ENCODE data around the gene B3GNT8.
"Not testable (repeated sequence)": the region's sequence is repeated elsewhere in the genome, so short reads cannot be mapped to it uniquely, and the experiment has no call there.

The B3GNT8 gene

GRCh38 chr19:41437944-41438574 is 10.9 kb upstream of the B3GNT8 start:
- WGBS (ENCODE audit: extremely low coverage, insufficient coverage, insufficient read length), result no CpG with 5 or more reads among the region's 7 CpGs
- H3K23ac ChIP-seq (ENCODE audit: low read length), result no peak overlapping the region
- H2AK5ac ChIP-seq (ENCODE audit: low read length), result no peak overlapping the region
- H2AFZ ChIP-seq (ENCODE audit: insufficient read depth, low read length, poor library complexity), result no peak overlapping the region
- no peak overlapping the region for H3K27ac ChIP-seq (ENCODE audit: low read depth, low read length)
- H3K36me3 ChIP-seq (ENCODE audit: control insufficient read depth in 1 of 2, insufficient read depth in 2 of 2, low read length in 2 of 2), result peaks cover 14 to 16% of the 10 kb centered on the region in 2 experiments
- peaks cover 2% of the 10 kb centered on the region for H3K79me1 ChIP-seq (ENCODE audit: low read length)
- no peak overlapping the region for H4K8ac ChIP-seq (ENCODE audit: low read depth, low read length)
- H3K4ac ChIP-seq (ENCODE audit: low read depth, low read length), result no peak overlapping the region
- H3K27me3 ChIP-seq (ENCODE audit: insufficient read depth, low read length), result no peaks in the 10 kb centered on the region
- H3K4me2 ChIP-seq (ENCODE audit: low read length), result no peak overlapping the region
- no peak overlapping the region for H2BK120ac ChIP-seq (ENCODE audit: insufficient read depth, low read length, poor library complexity)
- no peak overlapping the region for H3K4me3 ChIP-seq (ENCODE audit: low read depth, low read length)
- no peaks in the 10 kb centered on the region for H3K79me2 ChIP-seq (ENCODE audit: control insufficient read depth, insufficient read depth, low read length, poor library complexity)
- H2BK12ac ChIP-seq (ENCODE audit: low read length), result no peak overlapping the region
- H3K9ac ChIP-seq (ENCODE audit: low read length), result no peak overlapping the region
- H4K91ac ChIP-seq (ENCODE audit: low read depth, low read length), result no peak overlapping the region
- H4K12ac ChIP-seq (ENCODE audit: low read depth, low read length), result no peak overlapping the region
- no peaks in the 10 kb centered on the region for H3K9me3 ChIP-seq (ENCODE audit: insufficient read depth, low read depth, low read length)
- no peak for DNase-seq
- H3K18ac ChIP-seq (ENCODE audit: low read length), result no peak overlapping the region
- H3K4me1 ChIP-seq (ENCODE audit: control insufficient read depth in 1 of 2, insufficient read depth in 2 of 2, low read length in 2 of 2), result no peaks in the 10 kb centered on the region
- no peak overlapping the region for H3K14ac ChIP-seq (ENCODE audit: low read length)
- no peak overlapping the region for H2BK5ac ChIP-seq (ENCODE audit: low read depth, low read length, poor library complexity)

GRCh38 chr19:41436674-41436951 is 9.4 kb upstream of the B3GNT8 start:
- no peak overlapping the region for H4K91ac ChIP-seq (ENCODE audit: low read depth, low read length)
- H4K8ac ChIP-seq (ENCODE audit: low read depth, low read length), result no peak overlapping the region
- no peaks in the 10 kb centered on the region for H3K79me2 ChIP-seq (ENCODE audit: control insufficient read depth, insufficient read depth, low read length, poor library complexity)
- no peak overlapping the region for H2BK120ac ChIP-seq (ENCODE audit: insufficient read depth, low read length, poor library complexity)
- H2AFZ ChIP-seq (ENCODE audit: insufficient read depth, low read length, poor library complexity), result no peak overlapping the region
- no peak overlapping the region for H3K23ac ChIP-seq (ENCODE audit: low read length)
- no peak overlapping the region for H3K4ac ChIP-seq (ENCODE audit: low read depth, low read length)
- H2AK5ac ChIP-seq (ENCODE audit: low read length), result no peak overlapping the region
- H3K36me3 ChIP-seq (ENCODE audit: control insufficient read depth in 1 of 2, insufficient read depth in 2 of 2, low read length in 2 of 2), result peaks cover 28% of the 10 kb centered on the region in 2 experiments
- no peak overlapping the region for H3K14ac ChIP-seq (ENCODE audit: low read length)
- no peak overlapping the region for H2BK12ac ChIP-seq (ENCODE audit: low read length)
- H4K12ac ChIP-seq (ENCODE audit: low read depth, low read length), result no peak overlapping the region
- no peak overlapping the region for H3K4me2 ChIP-seq (ENCODE audit: low read length)
- no peak overlapping the region for H3K27ac ChIP-seq (ENCODE audit: low read depth, low read length)
- H3K9ac ChIP-seq (ENCODE audit: low read length), result no peak overlapping the region
- no peak overlapping the region for H2BK5ac ChIP-seq (ENCODE audit: low read depth, low read length, poor library complexity)
- no peak for DNase-seq
- H3K79me1 ChIP-seq (ENCODE audit: low read length), result peaks cover 2% of the 10 kb centered on the region
- peaks cover 4% of the 10 kb centered on the region for H3K9me3 ChIP-seq (ENCODE audit: insufficient read depth, low read depth, low read length)
- no peaks in the 10 kb centered on the region for H3K4me1 ChIP-seq (ENCODE audit: control insufficient read depth in 1 of 2, insufficient read depth in 2 of 2, low read length in 2 of 2)
- H3K18ac ChIP-seq (ENCODE audit: low read length), result no peak overlapping the region
- no peaks in the 10 kb centered on the region for H3K27me3 ChIP-seq (ENCODE audit: insufficient read depth, low read length)
- no peak overlapping the region for H3K4me3 ChIP-seq (ENCODE audit: low read depth, low read length)

- Histone ChIP-seq H2AK5ac (ENCODE audit: low read length) (no peak overlapping the region), H3K23ac (ENCODE audit: low read length) (no peak overlapping the region), H3K79me1 (ENCODE audit: low read length) (peaks cover 2% of the 10 kb centered on the region), H2BK12ac (ENCODE audit: low read length) (no peak overlapping the region), H3K18ac (ENCODE audit: low read length) (no peak overlapping the region), H2BK120ac (ENCODE audit: insufficient read depth, low read length, poor library complexity) (no peak overlapping the region), H3K4me1 (ENCODE audit: control insufficient read depth in 1 of 2, insufficient read depth in 2 of 2, low read length in 2 of 2) (no peaks in the 10 kb centered on the region), H3K27me3 (ENCODE audit: insufficient read depth, low read length) (no peaks in the 10 kb centered on the region), H3K9me3 (ENCODE audit: insufficient read depth, low read depth, low read length) (peaks cover 4% of the 10 kb centered on the region), H3K4me2 (ENCODE audit: low read length) (no peak overlapping the region), H3K79me2 (ENCODE audit: control insufficient read depth, insufficient read depth, low read length, poor library complexity) (no peaks in the 10 kb centered on the region), H3K9ac (ENCODE audit: low read length) (no peak overlapping the region), H4K12ac (ENCODE audit: low read depth, low read length) (no peak overlapping the region), H2AFZ (ENCODE audit: insufficient read depth, low read length, poor library complexity) (no peak overlapping the region), H3K14ac (ENCODE audit: low read length) (no peak overlapping the region), H2BK5ac (ENCODE audit: low read depth, low read length, poor library complexity) (no peak overlapping the region), H4K91ac (ENCODE audit: low read depth, low read length) (no peak overlapping the region), H4K8ac (ENCODE audit: low read depth, low read length) (no peak overlapping the region), H3K36me3 (ENCODE audit: control insufficient read depth in 1 of 2, insufficient read depth in 2 of 2, low read length in 2 of 2) (peaks cover 32% of the 10 kb centered on the region in 2 experiments), H3K4me3 (ENCODE audit: low read depth, low read length) (no peak overlapping the region), H3K27ac (ENCODE audit: low read depth, low read length) (no peak overlapping the region), H3K4ac (ENCODE audit: low read depth, low read length) (no peak overlapping the region)
- no peak for DNase-seq
- WGBS (ENCODE audit: extremely low coverage, insufficient coverage, insufficient read length), result no CpG with 5 or more reads among the region's 19 CpGs
Measured at GRCh38 chr19:41435936-41436673, 8.9 kb upstream of the B3GNT8 start.

DNA sequence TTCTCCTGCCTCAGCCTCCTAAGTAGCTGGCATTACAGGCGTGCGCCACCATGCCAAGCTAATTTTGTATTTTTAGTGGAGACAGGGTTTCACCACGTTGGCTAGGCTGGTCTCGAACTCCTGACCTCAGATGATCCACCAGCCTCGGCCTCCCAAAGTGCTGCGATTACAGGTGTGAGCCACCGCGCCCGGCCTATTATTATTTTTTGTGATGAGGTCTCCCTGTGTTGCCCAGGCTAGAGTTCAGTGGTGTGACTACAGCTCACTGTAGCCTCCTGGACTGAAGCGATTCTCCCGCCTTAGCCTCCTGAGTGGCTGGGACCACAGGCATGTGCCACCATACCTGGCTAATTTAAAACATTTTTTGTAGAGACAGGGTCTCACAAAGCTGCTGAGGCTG is 8.2 kb upstream of the B3GNT8 start:
- not testable (repeated sequence) for H4K8ac ChIP-seq (ENCODE audit: low read depth, low read length); H3K79me2 ChIP-seq (ENCODE audit: control insufficient read depth, insufficient read depth, low read length, poor library complexity); H3K9ac ChIP-seq (ENCODE audit: low read length); H2BK5ac ChIP-seq (ENCODE audit: low read depth, low read length, poor library complexity); H2AFZ ChIP-seq (ENCODE audit: insufficient read depth, low read length, poor library complexity); H3K14ac ChIP-seq (ENCODE audit: low read length); H3K27ac ChIP-seq (ENCODE audit: low read depth, low read length); H2AK5ac ChIP-seq (ENCODE audit: low read length); H2BK120ac ChIP-seq (ENCODE audit: insufficient read depth, low read length, poor library complexity); H3K4ac ChIP-seq (ENCODE audit: low read depth, low read length); H3K4me1 ChIP-seq (ENCODE audit: control insufficient read depth in 1 of 2, insufficient read depth in 2 of 2, low read length in 2 of 2); H3K9me3 ChIP-seq (ENCODE audit: insufficient read depth, low read depth, low read length); H4K12ac ChIP-seq (ENCODE audit: low read depth, low read length); H4K91ac ChIP-seq (ENCODE audit: low read depth, low read length); H2BK12ac ChIP-seq (ENCODE audit: low read length); H3K4me3 ChIP-seq (ENCODE audit: low read depth, low read length); H3K18ac ChIP-seq (ENCODE audit: low read length); H3K79me1 ChIP-seq (ENCODE audit: low read length); H3K23ac ChIP-seq (ENCODE audit: low read length); DNase-seq; H3K27me3 ChIP-seq (ENCODE audit: insufficient read depth, low read length); H3K4me2 ChIP-seq (ENCODE audit: low read length)
- no CpG with 5 or more reads among the region's 11 CpGs for WGBS (ENCODE audit: extremely low coverage, insufficient coverage, insufficient read length)
- peaks cover 35 to 37% of the 10 kb centered on the region in 2 experiments for H3K36me3 ChIP-seq (ENCODE audit: control insufficient read depth in 1 of 2, insufficient read depth in 2 of 2, low read length in 2 of 2)
